Thymus (tissue), 11 donors: ENCODE results near the gene C20orf204. TPM values are rescaled to one million over a fixed set of nuclear protein-coding genes. Genes with fewer than 3 reads are reported as not detected.

ENCODE experiments used
- DNase-seq, 9 donors: peaks; one replicate each; pipeline ENCODE4 v3.0.0-alpha.2; 2013; ENCODE audit warnings: low spot score in 9 of 9, low read depth in 6 of 9, missing footprints in 1 of 9
- H3K27ac ChIP-seq, 2 donors: one replicate each; pipeline ENCODE4 v1.5.1; 2013; ENCODE audit warnings: control low read depth in 1 of 2, low read depth in 1 of 2, low read length in 1 of 2, mild to moderate bottlenecking in 1 of 2, moderate library complexity in 1 of 2
- H3K27me3 ChIP-seq, 2 donors: one replicate each; pipeline ENCODE4 v1.5.1; 2013; ENCODE audit warnings: low read length in 1 of 2; ENCODE audit not compliant: control insufficient read depth in 2 of 2, insufficient read depth in 1 of 2
- H3K36me3 ChIP-seq, 2 donors: one replicate each; pipeline ENCODE4 v1.5.1; 2013; ENCODE audit warnings: low read length in 1 of 2, mild to moderate bottlenecking in 1 of 2, moderate library complexity in 1 of 2; ENCODE audit not compliant: control insufficient read depth in 2 of 2, insufficient read depth in 2 of 2
- H3K4me1 ChIP-seq, 2 donors: one replicate each; pipeline ENCODE4 v1.5.1; 2013; ENCODE audit warnings: low read length in 2 of 2; ENCODE audit not compliant: control insufficient read depth in 2 of 2, insufficient read depth in 2 of 2
- H3K4me3 ChIP-seq, 2 donors: one replicate each; pipeline ENCODE4 v1.5.1; 2013; ENCODE audit warnings: low read length in 2 of 2, control low read depth in 1 of 2, mild to moderate bottlenecking in 1 of 2
- H3K9me3 ChIP-seq, 2 donors: one replicate each; pipeline ENCODE4 v1.5.1; 2013; ENCODE audit warnings: low read length in 1 of 2, mild to moderate bottlenecking in 1 of 2; ENCODE audit not compliant: control insufficient read depth in 2 of 2, insufficient read depth in 1 of 2
- WGBS: extraction: QIAGEN DNeasy Blood & Tissue Kit; methylation state at CpG from one replicate; pipeline ENCODE4 v1.1.7; 2013; 5-methylcytosine and 5-hydroxymethylcytosine counted together
- polyA plus RNA-seq: library from polyadenylated mRNA; stranded (reverse); fragments of 200-250 nt; gene quantifications from one replicate; pipeline ENCODE4 v1.2.3, GENCODE V29; 2013
- total RNA-seq: library from RNA; stranded (reverse); fragments of 120-200 nt; gene quantifications from one replicate; pipeline ENCODE4 v1.2.4, GENCODE V29; 2013
- donor health status: healthy.

The C20orf204 gene
- total and polyA plus RNA-seq, 2 donors, result 8.2 to 17.0 TPM

GRCh38 chr20:64044484-64045247 lies 8.7 kb downstream of the C20orf204 start:
- Histone ChIP-seq H3K27ac (no peak overlapping the region), H3K9me3 (peaks cover 0 to 4% of the 10 kb centered on the region in 2 donors), H3K27me3 (peaks cover 29 to 68% of the 10 kb centered on the region in 2 donors), H3K4me3 (no peak overlapping the region), H3K36me3 (no peaks in the 10 kb centered on the region), H3K4me1 (peaks cover 23 to 70% of the 10 kb centered on the region in 2 donors)
- 97% methylated on average over 14 of the region's 14 CpGs for WGBS
- DNase-seq, result no peak

- no peak for DNase-seq
- no peaks in the 10 kb centered on the region for H3K36me3 ChIP-seq
- no peak overlapping the region for H3K4me3 ChIP-seq
- WGBS, result 92% methylated on average over 11 of the region's 11 CpGs
- H3K4me1 ChIP-seq, result peaks cover 16 to 70% of the 10 kb centered on the region in 2 donors
- no peak overlapping the region for H3K27ac ChIP-seq
- H3K27me3 ChIP-seq, result peaks cover 38 to 68% of the 10 kb centered on the region in 2 donors
- peaks cover 0 to 5% of the 10 kb centered on the region in 2 donors for H3K9me3 ChIP-seq
Measured at GRCh38 chr20:64045346-64046011, 9.5 kb downstream of the C20orf204 start.

GRCh38 chr20:64047046-64047389 lies 11.0 kb downstream of the C20orf204 start:
- no peak overlapping the region for H3K4me3 ChIP-seq
- H3K4me1 ChIP-seq, result peaks cover 3 to 59% of the 10 kb centered on the region in 2 donors
- H3K27ac ChIP-seq, result no peak overlapping the region
- H3K9me3 ChIP-seq, result peaks cover 0 to 5% of the 10 kb centered on the region in 2 donors
- no peak for DNase-seq
- H3K36me3 ChIP-seq, result no peaks in the 10 kb centered on the region
- H3K27me3 ChIP-seq, result peaks cover 50 to 70% of the 10 kb centered on the region in 2 donors
- 96% methylated on average over 8 of the region's 8 CpGs for WGBS

GRCh38 chr20:64047968-64048401 lies 12.0 kb downstream of the C20orf204 start:
- Histone ChIP-seq H3K27ac (no peak overlapping the region), H3K4me1 (peaks cover 0 to 55% of the 10 kb centered on the region in 2 donors), H3K36me3 (no peaks in the 10 kb centered on the region), H3K27me3 (peaks cover 50 to 80% of the 10 kb centered on the region in 2 donors), H3K4me3 (peak overlapping the region in 1 of 2 donors; percentile 16), H3K9me3 (peaks cover 0 to 5% of the 10 kb centered on the region in 2 donors)
- 24% methylated on average over 49 of the region's 49 CpGs for WGBS
- no peak for DNase-seq

GRCh38 chr20:64048402-64049044 lies 12.5 kb downstream of the C20orf204 start:
- Histone ChIP-seq H3K27me3 (peaks cover 50 to 85% of the 10 kb centered on the region in 2 donors), H3K4me3 (peak overlapping the region in 1 of 2 donors; percentile 33), H3K27ac (no peak overlapping the region), H3K4me1 (peaks cover 0 to 52% of the 10 kb centered on the region in 2 donors), H3K9me3 (peaks cover 0 to 5% of the 10 kb centered on the region in 2 donors), H3K36me3 (no peaks in the 10 kb centered on the region)
- DNase-seq, result no peak
- 14% methylated on average over 101 of the region's 101 CpGs for WGBS

- Histone ChIP-seq H3K9me3 (peaks cover 0 to 5% of the 10 kb centered on the region in 2 donors), H3K4me1 (peaks cover 0 to 57% of the 10 kb centered on the region in 2 donors), H3K27ac (peak within 1 kb of the TSS in 1 of 2 donors; percentile 36), H3K4me3 (peak within 1 kb of the TSS in 1 of 2 donors; percentile 33), H3K27me3 (peaks cover 50 to 91% of the 10 kb centered on the region in 2 donors), H3K36me3 (no peaks in the 10 kb centered on the region)
- DNase-seq, result no peak
- 2% methylated on average over 111 of the region's 111 CpGs for WGBS
Measured at GRCh38 chr20:64049060-64049877, 13.3 kb downstream of the C20orf204 start, which contains the start of gene SOX18. SOX18 (minus strand) TSS chr20:64049639; CDS start chr20:64049516, 123 bp downstream.

- H3K4me1 ChIP-seq, result peaks cover 0 to 55% of the 10 kb centered on the region in 2 donors
- peaks cover 50 to 91% of the 10 kb centered on the region in 2 donors for H3K27me3 ChIP-seq
- no peak for DNase-seq
Measured at GRCh38 chr20:64049878-64050260, 13.9 kb downstream of the C20orf204 start.

GRCh38 chr20:64050261-64051032 lies 14.5 kb downstream of the C20orf204 start:
- Histone ChIP-seq H3K9me3 (peaks cover 0 to 5% of the 10 kb centered on the region in 2 donors), H3K4me3 (no peak overlapping the region), H3K36me3 (no peaks in the 10 kb centered on the region), H3K27me3 (peaks cover 50 to 87% of the 10 kb centered on the region in 2 donors), H3K27ac (no peak overlapping the region), H3K4me1 (peaks cover 0 to 53% of the 10 kb centered on the region in 2 donors)
- DNase-seq, result no peak
- WGBS, result 86% methylated on average over 23 of the region's 23 CpGs

More at GRCh38 chr20:64049878-64050260, 13.9 kb downstream of the C20orf204 start:
- H3K27ac ChIP-seq, result peak overlapping the region in 1 of 2 donors; percentile 36
- H3K4me3 ChIP-seq, result peak overlapping the region in 1 of 2 donors; percentile 6
- peaks cover 0 to 5% of the 10 kb centered on the region in 2 donors for H3K9me3 ChIP-seq
- H3K36me3 ChIP-seq, result no peaks in the 10 kb centered on the region
- WGBS, result 49% methylated on average over 16 of the region's 16 CpGs
